ENCODE data around the gene CSRNP2. TPM values are rescaled to one million over a fixed set of nuclear protein-coding genes. Genes with fewer than 3 reads are reported as not detected.

CSRNP2 gene
- total RNA-seq, 2 experiments from 2014 or later: 11.7 to 30.1 TPM

GRCh38 chr12:51033457-51034089 is 49.8 kb downstream of the CSRNP2 start:
- CTCF ChIA-PET (ENCODE audit: unreplicated experiment): no interaction called here
- no peaks in the 10 kb centered on the region for H4K20me1 ChIP-seq (ENCODE audit: insufficient read depth, low read length)
- intact Hi-C loops (cut with micrococcal nuclease; ENCODE audit: unreplicated experiment): no loop called here
- no peaks in the 10 kb centered on the region for H3K9me3 ChIP-seq (ENCODE audit: low read length)
- no peak overlapping the region for H3K27ac ChIP-seq (ENCODE audit: low read depth, low read length, poor library complexity, severe bottlenecking)
- no peaks in the 10 kb centered on the region for H3K36me3 ChIP-seq (ENCODE audit: insufficient read depth, low read length)
- no TSS peak for BruUV-seq (replicated peaks)
- no peak overlapping the region for H3K4me3 ChIP-seq (ENCODE audit: low read depth, low read length, poor library complexity, severe bottlenecking)
- peaks cover 2% of the 10 kb centered on the region for H3K4me1 ChIP-seq (ENCODE audit: insufficient read depth, low read length, poor library complexity, severe bottlenecking)
- no peaks in the 10 kb centered on the region for H3K79me2 ChIP-seq (ENCODE audit: insufficient read depth, low read depth, low read length)
- no peak overlapping the region for H2AFZ ChIP-seq (ENCODE audit: low read length)
- no peak for DNase-seq (ENCODE audit: low spot score)
- POLR2A ChIA-PET: interaction anchor here (0.5 to 1.3 kb wide), 5 partner anchors 11 to 70 kb away, joined by 3 to 4 read pairs (median 3); no protein-coding TSS in a partner anchor
- H3K9me2 ChIP-seq (ENCODE audit: insufficient read depth, low read length): no peaks in the 10 kb centered on the region
- TF ChIP-seq EZH2phosphoT487 (IDR thresholded peaks at IDR 0.05; ENCODE audit: borderline replicate concordance, low read depth, low read length) (no peak), CTCF (conservative IDR thresholded peaks at IDR 0.05; ENCODE audit: low read length) (no peak)
- H3K4me2 ChIP-seq (ENCODE audit: low read length): no peak overlapping the region

GRCh38 chr12:51033048-51033447 is 50.3 kb downstream of the CSRNP2 start:
- Histone ChIP-seq H3K27ac (ENCODE audit: low read depth, low read length, poor library complexity, severe bottlenecking) (no peak overlapping the region), H3K9me2 (ENCODE audit: insufficient read depth, low read length) (no peaks in the 10 kb centered on the region), H3K4me2 (ENCODE audit: low read length) (no peak overlapping the region), H3K36me3 (ENCODE audit: insufficient read depth, low read length) (no peaks in the 10 kb centered on the region), H3K79me2 (ENCODE audit: insufficient read depth, low read depth, low read length) (no peaks in the 10 kb centered on the region), H3K9me3 (ENCODE audit: low read length) (no peaks in the 10 kb centered on the region), H3K4me1 (ENCODE audit: insufficient read depth, low read length, poor library complexity, severe bottlenecking) (peaks cover 7% of the 10 kb centered on the region), H3K4me3 (ENCODE audit: low read depth, low read length, poor library complexity, severe bottlenecking) (no peak overlapping the region), H2AFZ (ENCODE audit: low read length) (no peak overlapping the region), H4K20me1 (ENCODE audit: insufficient read depth, low read length) (no peaks in the 10 kb centered on the region)
- intact Hi-C loops (cut with micrococcal nuclease; ENCODE audit: unreplicated experiment): no loop called here
- CTCF ChIA-PET (ENCODE audit: unreplicated experiment): no interaction called here
- no TSS peak for BruUV-seq (replicated peaks)
- TF ChIP-seq CTCF (conservative IDR thresholded peaks at IDR 0.05; ENCODE audit: low read length) (no peak), EZH2phosphoT487 (IDR thresholded peaks at IDR 0.05; ENCODE audit: borderline replicate concordance, low read depth, low read length) (no peak)
- no peak for DNase-seq (ENCODE audit: low spot score)
- POLR2A ChIA-PET: interaction anchor here (0.5 to 1.3 kb wide), 5 partner anchors 11 to 70 kb away, joined by 3 to 4 read pairs (median 3); no protein-coding TSS in a partner anchor

- POLR2A ChIA-PET: interaction anchor here (0.9 kb wide), 1 partner anchor 158 kb away, joined by 6 read pairs; no protein-coding TSS in a partner anchor
- Histone ChIP-seq H3K27ac (ENCODE audit: low read depth, low read length, poor library complexity, severe bottlenecking) (no peak overlapping the region), H3K9me3 (ENCODE audit: low read length) (no peaks in the 10 kb centered on the region), H3K9me2 (ENCODE audit: insufficient read depth, low read length) (no peaks in the 10 kb centered on the region), H3K4me3 (ENCODE audit: low read depth, low read length, poor library complexity, severe bottlenecking) (no peak overlapping the region), H2AFZ (ENCODE audit: low read length) (no peak overlapping the region), H3K4me1 (ENCODE audit: insufficient read depth, low read length, poor library complexity, severe bottlenecking) (peaks cover 38% of the 10 kb centered on the region), H4K20me1 (ENCODE audit: insufficient read depth, low read length) (0 out of 2 replicates have a peak, but pooled peaks cover 5% of the 10 kb centered on the region), H3K4me2 (ENCODE audit: low read length) (no peak overlapping the region), H3K36me3 (ENCODE audit: insufficient read depth, low read length) (peaks cover 4% of the 10 kb centered on the region; the same call in 1 of the 2 replicates), H3K79me2 (ENCODE audit: insufficient read depth, low read depth, low read length) (peaks cover 20% of the 10 kb centered on the region)
- TF ChIP-seq CTCF (conservative IDR thresholded peaks at IDR 0.05; ENCODE audit: low read length): no peak
- no peak for TF ChIP-seq EZH2phosphoT487 (IDR thresholded peaks at IDR 0.05; ENCODE audit: borderline replicate concordance, low read depth, low read length)
- DNase-seq (ENCODE audit: low spot score): no peak
- intact Hi-C loops (cut with micrococcal nuclease; ENCODE audit: unreplicated experiment): loop anchor here (2.0 to 5.0 kb wide), 2 partner anchors 204 to 209 kb away; partner anchors contain the start of gene DAZAP2
- CTCF ChIA-PET (ENCODE audit: unreplicated experiment): interaction anchor here (0.6 to 1.2 kb wide), 3 partner anchors 111 to 205 kb away, joined by 3 read pairs; no protein-coding TSS in a partner anchor
- BruUV-seq (replicated peaks): no TSS peak
These were observed 54.6 kb downstream of the CSRNP2 start for GRCh38 chr12:51028813-51029150.

All from OCI-LY7 (cell line).